Inferior parietal cortex (tissue), 1 donor: ENCODE results near the gene UQCRFS1.
"Not testable (repeated sequence)": the region's sequence is repeated elsewhere in the genome, so short reads cannot be mapped to it uniquely, and the experiment has no call there.

Source experiments
- DNase-seq: peaks from one replicate; pipeline ENCODE4 v3.0.0-alpha.2; 2016; ENCODE audit errors: extremely low spot score

Gene UQCRFS1

DNA sequence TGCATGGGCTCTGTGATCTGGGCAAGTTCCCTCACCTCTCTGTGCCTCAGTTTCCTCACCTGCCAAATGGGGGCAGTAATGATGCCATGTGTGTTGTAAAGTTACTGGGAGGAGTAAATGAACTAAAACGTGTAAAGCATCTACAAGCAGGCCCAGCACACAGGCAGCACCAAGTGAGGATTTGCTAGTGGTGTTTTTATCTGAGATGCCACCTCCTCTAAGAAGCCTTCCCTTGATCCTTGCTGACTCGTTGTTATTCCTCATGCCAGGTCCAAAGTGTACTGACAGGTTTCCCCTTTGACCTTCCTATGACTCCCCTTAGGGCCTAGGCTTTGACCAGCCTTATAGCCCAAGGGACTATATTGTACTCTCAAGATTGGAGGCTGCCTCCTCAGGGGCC lies 1.5 kb upstream of the UQCRFS1 start:
- DNase-seq = no peak

DNA sequence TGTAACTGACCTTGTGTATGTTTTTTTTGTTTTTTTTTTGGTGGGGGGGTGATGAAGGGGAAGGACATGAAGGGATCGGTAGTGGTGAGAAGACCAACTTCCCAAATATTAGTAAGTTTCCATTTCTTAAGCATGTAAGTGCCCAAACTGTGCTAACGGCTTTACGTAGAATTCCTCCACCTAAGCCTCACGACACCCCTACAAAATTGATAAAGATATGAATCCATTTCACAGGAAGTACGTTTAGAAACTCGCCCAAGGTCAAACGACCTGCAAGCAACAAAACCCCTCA lies 649 bp downstream of the UQCRFS1 start:
- DNase-seq = no peak

DNA sequence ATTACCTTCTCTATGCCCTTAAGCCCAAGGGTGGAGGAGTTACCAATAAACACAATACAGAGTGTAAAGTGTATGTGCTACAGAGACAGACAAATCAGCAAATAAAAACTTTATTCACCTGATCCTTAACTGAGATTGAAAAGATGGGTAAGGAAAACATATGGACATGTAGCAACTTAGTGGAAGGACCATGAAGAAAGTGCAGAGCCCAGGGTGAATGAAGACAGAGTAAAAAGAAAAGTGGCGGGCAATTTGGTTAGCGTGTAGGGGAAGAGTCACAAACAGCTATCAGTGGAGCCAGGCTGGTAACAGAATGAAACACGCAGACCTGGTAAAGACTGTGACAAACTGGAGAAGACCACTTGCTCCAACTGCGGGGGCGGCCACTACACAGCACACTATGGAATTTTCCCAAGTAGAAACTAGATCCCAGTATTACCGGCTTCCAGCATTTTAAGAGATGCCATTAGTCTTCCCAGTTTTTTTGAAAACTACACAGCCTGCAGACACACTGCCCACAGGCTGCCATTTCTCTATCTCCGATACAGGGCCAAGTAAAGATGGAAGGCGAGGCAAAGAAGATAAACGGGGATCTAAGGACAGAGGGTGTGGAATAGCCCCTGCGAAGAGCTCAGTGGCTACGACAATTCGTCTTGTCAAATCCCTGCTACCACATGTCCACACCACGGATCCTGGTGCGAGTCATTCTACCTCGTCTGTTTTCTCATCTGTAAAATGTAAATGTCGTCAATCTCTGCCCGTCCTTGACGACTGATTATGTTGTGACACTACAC lies 1.2 kb downstream of the UQCRFS1 start:
- no peak for DNase-seq

DNA sequence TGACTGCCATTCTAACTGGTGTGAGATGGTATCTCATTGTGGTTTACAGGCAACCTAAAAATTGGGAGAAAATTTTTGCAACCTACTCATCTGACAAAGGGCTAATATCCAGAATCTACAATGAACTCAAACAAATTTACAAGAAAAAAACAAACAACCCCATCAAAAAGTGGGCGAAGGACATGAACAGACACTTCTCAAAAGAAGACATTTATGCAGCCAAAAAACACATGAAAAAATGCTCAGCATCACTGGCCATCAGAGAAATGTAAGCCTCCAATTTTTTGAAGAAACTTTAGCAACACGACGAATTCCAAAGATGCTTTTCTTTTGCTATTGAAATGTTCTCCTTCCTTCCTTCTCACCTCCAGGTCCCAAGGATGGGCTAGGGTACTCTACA lies 1.9 kb downstream of the UQCRFS1 start:
- not testable (repeated sequence) for DNase-seq

DNA sequence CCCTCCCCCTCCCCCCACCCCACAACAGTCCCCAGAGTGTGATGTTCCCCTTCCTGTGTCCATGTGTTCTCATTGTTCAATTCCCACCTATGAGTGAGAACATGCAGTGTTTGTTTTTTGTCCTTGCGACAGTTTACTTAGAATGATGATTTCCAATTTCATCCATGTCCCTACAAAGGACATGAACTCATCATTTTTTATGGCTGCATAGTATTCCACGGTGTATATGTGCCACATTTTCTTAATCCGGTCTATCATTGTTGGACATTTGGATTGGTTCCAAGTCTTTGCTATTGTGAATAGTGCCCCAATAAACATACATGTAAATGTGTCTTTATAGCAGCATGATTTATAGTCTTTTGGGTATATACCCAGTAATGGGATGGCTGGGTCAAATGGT lies 2.4 kb downstream of the UQCRFS1 start:
- DNase-seq = not testable (repeated sequence)

DNA sequence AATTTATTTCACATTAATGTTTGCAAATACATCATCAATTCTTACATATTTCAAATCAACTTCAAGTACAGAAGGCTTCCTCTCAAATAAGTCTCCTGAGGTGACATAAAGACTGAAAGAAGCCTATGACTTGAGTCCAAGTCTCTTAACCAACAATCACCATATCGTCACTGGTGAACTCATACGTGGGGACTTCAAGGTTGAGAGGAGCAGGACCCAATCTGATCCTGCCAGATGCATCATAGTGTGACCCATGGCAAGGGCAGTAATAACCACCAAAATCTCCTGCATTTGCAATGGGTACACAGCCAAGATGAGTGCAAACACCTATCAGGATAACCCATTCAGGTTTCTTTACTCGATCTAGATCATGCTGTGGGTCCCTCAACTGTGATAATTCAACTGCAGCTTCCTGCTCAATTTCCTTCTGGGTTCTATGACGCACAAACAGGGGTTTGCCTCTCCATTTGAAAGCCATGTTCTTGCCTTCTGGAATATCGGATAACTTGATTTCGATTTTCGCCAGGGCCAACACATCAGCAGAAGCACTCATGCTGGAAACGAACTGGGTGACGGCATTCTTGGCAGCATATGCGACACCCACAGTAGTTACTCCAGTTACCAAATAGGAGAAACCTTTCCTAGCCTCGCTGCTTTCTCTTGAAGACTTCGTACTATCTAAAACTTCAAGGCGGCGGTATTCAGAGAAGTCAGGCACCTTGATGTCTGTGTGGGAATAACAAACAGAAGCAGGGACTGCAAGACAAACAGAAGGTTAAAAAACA lies 5.4 kb downstream of the UQCRFS1 start:
- DNase-seq = not testable (repeated sequence)

DNA sequence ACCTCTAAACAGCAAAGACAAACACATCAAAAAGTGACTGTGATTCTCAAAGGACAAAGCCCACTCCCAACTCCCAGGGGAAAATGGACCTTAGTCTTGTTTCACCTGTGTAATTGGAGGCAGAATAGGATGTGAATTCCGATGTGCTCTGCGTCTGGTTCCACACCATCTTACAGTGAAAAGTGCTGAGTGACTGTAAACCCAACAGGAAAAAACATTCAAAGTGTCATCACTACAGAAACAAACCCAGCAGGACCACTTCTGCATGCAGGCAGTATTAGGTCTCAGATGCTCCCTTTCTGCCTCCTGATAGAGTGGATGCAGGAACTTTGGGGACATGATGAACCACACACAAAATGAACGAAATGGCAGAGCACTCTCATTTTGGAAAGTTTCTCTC lies 6.5 kb downstream of the UQCRFS1 start:
- no peak for DNase-seq

DNA sequence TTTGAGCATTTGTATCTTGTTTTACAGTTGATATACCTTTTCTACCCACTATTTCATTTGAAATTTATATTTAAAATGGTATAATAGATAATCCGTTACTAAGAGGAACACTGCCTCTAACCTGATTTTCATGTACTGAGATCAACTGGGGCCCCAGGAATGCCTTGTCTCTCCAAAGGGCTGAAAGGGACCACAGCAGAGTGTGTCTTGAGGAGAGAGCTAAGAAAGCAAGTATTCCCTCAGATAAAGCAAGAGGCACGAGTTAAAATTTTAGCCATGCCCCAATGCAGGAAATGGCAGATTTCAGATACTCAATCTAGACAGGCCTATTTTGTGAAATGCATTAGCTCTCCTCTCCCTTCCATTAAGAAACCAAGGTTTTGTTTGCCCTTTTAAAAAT lies 10.7 kb downstream of the UQCRFS1 start:
- no peak for DNase-seq

DNA sequence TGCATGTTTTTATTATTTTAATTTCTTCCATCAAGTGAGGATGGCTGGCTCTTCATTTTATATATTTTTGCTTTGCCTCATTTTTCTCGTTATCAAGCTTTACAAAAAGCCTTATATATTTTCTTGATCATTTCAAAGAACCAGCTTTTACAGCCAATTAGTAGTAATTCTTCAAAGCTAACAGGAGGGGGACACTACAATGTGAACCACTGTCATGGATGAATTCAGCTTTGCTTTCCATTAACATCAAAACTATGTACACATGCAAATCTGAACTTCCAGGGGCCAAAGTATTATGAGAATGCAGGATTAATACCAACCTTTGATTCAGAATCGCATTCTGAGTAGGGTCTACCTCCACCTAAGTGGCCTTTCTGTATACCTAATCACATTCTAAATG lies 11.1 kb downstream of the UQCRFS1 start:
- DNase-seq = no peak

DNA sequence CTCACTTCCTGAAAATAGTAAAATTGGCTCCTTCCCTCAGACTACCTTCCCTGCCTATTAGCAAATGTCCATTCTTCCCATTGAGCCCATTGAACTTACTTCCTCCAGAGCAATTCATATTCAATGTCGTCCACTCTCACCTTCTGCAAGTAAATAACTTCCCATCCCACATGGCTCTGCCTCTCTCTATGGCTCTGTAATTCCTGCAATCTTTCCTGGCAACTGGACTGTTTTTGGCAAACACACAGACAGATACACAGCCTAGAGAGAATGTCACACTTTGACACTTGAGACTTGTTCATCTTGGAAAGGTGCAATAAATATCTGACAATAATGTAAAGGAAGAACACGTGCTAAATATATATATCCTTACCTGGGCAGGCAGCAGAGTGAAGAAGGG lies 18.3 kb downstream of the UQCRFS1 start:
- DNase-seq = no peak

DNA sequence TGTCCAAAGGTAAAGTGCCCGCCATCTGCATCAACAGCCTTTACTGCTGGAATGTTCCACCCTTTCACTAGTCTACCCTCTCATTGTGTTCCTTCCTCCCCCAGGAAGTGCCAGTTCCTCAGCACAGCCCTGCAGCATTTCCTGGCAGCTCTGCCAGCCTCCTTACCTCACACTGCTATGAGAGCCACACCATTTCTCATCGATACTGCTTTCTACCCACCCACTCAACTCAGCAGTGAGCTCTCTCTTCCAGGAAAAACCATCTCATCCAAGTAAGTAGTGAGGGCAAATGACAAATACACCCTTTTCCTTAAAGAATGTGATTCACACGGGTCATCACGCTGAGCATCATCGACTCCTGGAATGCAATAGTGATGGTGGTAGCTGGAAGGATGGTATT lies 19.8 kb downstream of the UQCRFS1 start:
- no peak for DNase-seq

DNA sequence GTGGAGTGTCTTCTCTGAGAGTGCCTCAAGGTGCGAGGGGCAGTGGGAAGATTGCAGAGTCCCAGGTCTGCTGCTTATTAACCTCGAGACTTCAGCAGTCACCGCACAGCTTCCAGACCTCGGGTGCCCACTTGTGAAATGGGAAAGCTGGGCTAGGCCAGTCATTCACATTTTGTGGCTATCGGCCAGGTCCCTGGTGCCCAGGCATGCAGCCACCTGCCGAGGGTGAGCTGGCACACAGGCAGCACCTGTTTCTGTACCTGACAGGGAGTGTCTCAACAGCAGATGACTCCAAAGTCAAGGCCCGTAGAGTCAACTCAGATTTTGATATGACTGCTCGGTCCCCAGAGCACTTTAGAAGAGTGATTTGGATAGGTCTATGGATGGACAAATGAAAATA lies 21.9 kb downstream of the UQCRFS1 start:
- no peak for DNase-seq

DNA sequence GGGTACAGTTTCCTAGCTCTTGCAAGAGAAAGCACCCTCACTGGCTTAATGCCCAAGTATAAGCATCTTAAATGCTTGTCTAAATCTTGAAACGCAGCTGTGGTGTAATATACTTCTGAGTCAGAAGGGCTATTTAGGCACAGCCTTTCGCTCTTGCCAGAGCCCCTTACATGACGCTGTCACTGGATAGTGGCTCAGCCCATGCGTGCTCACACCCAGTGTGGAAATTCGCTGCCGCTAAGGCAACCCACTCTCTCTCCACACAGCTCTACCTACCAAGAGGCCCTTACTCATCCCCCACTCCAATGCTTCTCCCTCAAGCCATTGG lies 24.0 kb downstream of the UQCRFS1 start:
- DNase-seq = peak; percentile 27

DNA sequence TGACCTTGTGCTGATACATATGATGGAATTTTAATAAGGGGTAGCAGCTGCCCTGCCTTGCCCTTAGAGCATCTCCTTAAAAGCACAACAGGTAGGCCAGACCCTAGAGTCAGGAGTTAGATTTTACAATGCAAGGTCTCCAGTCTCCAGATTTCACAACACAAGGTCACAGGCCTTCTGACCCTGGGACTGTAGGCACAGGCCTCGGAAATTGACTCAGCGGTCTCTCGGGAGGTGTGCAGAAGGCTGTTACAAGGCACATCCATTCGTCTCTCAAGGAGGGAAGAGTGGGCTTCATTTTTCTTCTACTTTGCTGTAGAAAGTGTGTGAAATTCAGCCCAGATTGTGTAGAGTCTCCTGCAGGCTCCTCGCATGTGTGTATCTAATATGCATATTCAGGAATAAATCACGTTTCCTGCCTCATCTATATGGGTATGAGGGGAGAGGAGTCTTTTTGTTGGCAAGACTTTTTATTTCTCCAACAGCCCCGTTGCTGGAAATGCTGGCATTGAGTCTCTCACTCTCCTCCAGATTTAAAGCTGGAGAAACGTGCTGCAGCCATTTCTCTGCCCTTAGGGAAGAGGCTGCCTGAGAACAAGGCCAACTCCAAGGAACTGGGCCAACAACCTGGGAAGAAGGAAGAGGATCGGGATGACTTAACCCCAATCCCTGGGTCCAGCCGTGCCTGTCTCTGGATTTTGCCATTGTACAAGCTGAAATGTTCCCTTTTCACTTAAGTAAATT lies 24.5 kb downstream of the UQCRFS1 start:
- DNase-seq = no peak

DNA sequence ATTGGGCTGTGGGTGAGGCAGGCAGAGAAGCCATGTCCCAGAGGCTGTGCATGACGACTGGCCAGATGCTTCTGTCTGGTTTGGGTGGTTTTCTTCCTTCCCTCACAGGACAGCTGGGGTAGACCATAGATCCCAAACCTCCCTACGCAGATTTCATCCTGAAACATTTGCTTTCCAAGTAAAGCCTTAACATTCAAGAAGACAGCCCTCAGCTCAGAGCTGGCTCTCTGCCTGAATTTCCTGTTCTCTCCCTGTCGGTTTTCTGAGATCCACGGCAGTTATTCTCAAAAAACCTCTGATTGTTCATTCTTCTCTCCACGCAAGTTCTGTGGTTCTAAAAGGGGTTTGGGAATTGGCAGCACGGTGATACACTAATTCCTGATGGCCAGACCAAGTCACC lies 25.3 kb downstream of the UQCRFS1 start:
- peak; percentile 37 for DNase-seq

DNA sequence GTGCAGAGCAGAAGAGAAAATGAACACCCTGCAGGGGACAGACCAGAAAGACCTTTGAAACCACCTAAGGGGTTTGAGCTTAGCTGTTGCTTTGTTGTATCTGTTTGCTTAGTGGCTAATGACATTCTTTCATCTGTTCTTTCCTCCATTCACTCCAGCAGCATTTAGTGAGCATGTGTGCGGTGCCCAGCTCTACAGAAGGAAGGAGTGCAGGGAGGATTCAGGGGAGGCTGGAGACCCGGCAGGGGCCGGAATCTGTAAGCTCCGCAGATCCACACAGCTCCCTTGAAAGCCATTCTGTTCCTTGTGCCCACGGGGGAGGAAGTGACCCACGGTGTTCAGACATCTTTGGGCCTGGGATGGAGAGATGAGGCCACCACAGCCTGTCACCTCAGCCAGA lies 27.5 kb downstream of the UQCRFS1 start:
- DNase-seq = no peak

DNA sequence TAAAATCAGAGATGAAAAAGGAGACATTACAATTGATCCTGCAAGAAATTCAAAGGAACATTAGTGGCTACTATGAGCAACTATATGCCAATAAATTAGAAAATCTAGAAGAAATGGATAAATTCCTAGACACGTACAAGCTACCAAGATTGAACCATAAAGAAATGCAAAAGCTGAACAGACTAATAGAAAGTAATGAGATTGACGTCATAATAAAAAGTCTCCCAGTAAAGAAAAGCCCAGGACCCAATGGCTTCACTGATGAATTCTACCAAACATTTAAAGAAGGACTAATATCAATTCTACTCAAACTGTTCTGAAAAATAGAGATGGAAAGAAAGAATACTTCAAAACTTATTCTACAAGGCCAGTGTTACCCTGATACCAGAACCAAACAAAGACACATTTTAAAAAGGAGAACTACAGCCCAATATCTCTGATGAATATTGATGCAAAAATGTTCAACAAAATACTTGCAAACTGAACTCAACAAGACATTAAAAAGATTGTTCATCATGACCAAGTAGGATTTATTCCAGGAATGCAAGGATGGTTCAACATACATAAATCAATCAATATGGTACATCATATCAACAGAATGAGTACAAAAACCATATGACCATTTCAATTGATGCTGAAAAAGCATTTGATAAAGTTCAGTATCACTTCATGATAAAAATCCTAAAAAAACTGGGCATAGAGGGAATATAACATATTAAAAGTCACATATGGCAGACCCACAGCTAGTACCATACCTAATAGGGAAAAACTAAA lies 35.8 kb downstream of the UQCRFS1 start:
- no peak for DNase-seq

DNA sequence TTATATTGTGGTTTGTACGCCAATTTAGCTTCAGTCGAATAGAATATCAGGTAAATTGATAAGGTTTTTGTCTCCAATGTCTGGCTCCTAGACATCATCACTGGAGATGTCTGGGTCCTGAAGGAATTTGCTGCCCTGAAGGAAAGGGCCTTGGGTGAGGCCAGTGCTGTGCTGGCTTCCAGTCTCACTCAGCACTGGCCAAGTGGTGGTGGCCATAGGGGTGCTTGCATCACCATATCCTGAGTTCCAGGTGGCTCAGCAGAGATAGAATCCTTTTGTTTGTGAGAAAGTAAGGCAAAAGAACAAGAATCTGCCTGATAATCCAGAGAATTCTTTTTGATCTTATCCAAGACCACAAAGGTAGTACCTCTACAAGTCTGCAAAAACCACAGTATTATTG lies 39.1 kb downstream of the UQCRFS1 start:
- no peak for DNase-seq

DNA sequence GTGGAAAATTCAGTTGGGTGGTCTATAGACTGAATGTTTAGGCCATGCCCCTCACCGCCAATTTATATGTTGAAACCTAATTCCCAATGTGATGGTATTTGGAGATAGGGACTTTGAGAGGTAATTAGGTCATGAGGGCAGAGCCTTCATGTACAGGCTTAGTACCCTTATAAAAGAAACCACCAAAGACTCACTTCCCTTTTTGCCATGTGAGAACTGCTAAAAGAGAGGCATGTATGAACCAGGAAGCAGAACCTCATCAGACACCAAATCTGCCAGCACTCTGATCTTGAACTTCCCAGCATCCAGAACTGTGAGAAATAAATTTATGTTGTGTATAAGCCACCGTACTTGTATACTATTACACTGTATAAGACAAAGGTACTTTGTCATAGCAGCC lies 40.6 kb downstream of the UQCRFS1 start:
- DNase-seq = no peak

DNA sequence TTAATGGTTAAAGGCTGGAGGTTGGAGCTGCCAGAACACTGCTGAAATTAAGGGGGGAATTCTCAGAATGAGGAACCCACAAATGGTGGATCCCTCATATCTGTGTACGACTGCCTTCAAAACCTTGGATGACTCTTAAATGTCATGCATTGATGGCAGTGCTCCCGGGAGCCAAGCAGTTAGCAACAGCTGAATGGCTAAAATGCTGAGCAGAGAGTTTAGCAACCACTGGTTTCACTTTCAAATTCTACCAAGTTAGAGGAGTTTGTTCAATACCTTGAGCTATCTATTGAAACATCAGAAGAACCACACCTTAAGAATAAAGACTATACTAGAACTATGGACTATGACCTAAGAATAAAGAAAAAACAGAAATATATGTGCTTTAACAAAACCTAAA lies 41.4 kb downstream of the UQCRFS1 start:
- DNase-seq = no peak

DNA sequence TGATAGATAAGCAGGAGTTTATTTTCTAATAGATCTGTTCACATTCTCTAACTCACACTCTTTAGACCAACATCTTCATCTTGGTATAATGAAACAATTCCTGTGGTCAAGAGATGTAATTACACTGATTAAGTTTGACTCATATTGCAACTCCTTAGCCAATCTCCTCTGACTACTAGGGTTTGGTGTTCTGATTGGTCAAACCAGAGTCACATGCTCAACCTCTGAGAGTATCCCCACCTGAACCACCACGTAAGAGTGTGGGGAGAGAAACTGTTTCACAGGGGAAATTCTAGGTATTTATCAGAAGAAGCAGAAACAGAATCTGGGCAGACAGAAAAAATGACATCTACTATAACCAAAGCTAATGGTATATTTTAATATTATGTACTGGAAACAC lies 42.4 kb downstream of the UQCRFS1 start:
- no peak for DNase-seq

DNA sequence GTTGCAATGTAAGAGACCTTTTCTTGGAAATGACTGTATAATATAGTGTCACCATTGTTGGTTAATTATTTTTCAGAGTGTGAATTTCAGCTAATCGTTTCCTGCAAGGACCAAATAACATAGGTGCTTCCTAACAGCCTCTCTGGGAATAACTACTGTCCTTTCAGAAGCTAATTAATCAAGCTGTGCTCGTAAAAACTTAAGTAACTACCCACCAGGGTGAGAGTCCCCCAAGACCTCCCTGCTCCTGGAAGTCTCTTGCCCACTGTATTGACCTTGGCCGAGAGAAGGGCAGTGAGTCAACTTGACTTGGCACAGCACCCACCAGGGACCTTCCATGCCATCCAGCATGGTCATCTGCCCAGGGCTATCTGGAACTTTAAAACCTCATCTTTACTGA lies 50.3 kb downstream of the UQCRFS1 start:
- no peak for DNase-seq
